ENCODE results near the gene PACSIN1.

- TF ChIP-seq CTCF (IDR thresholded peaks at IDR 0.05) (peak; percentile 66 to 87 (median 71)), POLR2A (IDR thresholded peaks at IDR 0.05) (no peak), POLR2AphosphoS5 (IDR thresholded peaks at IDR 0.05) (no peak)
Measured at GRCh38 chr6:34526992-34527728, 61.3 kb downstream of the PACSIN1 start.

Data from breast epithelium (tissue), 3 donors.